Testis (tissue), 2 donors: Measurements from ENCODE around the gene ADAMTS8.

Experiments used
- CTCF ChIP-seq, 3 experiments: fragments of 450-650 bp in 2 of 3; fragments of 200-600 bp in 1 of 3; sonication (generic) in 1 of 3; IDR thresholded peaks; one replicate each; pipeline ENCODE4 v1.5.1; 2016 to 2019; ENCODE audit warnings: antibody characterized with exemption in 3 of 3, mild to moderate bottlenecking in 2 of 3, moderate library complexity in 1 of 3
- POLR2A ChIP-seq: fragments of 450-650 bp; IDR thresholded peaks from one replicate; pipeline ENCODE4 v1.6.1; 2017; ENCODE audit warnings: antibody characterized with exemption, mild to moderate bottlenecking, moderate library complexity

- TF ChIP-seq CTCF (IDR thresholded peaks at IDR 0.05) (no peak), POLR2A (no peak)
Measured at GRCh38 chr11:130416530-130416882, 11.9 kb downstream of the ADAMTS8 start.
